Endothelial cell of umbilical vein (primary cell): ENCODE measurements around the gene SLC5A3. TPM values are rescaled to one million over a fixed set of nuclear protein-coding genes. Genes with fewer than 3 reads are reported as not detected.

Experiments used
- BruUV-seq: library from RNA; stranded (reverse); fragments of 400-500 nt; replicated peaks from 2 replicates; lab custom pipeline; 2021; lab: Mats Ljungman, UMichigan
- CTCF ChIA-PET: fragments of 300-600, 350-600 bp; sonication (Branson Sonifier 250); formaldehyde crosslinking; loops from one replicate; lab custom pipeline; 2021; ENCODE audit warnings: antibody characterized with exemption, inconsistent platforms; lab: Charles Lee
- POLR2A ChIA-PET: fragments of 300-600, 350-600 bp; sonication (Branson Sonifier 250); formaldehyde crosslinking; loops from one replicate; lab custom pipeline; 2021; ENCODE audit warnings: antibody characterized with exemption, inconsistent platforms; lab: Charles Lee
- DNase-seq: peaks from one replicate; pipeline ENCODE4 v3.0.0-alpha.2; 2011; ENCODE audit warnings: low read depth, low spot score
- FAIRE-seq: peaks from 2 replicates; lab custom pipeline; 2011; peaks lifted over from hg19 to GRCh38; lab: Jason Lieb, UNC
- H2AFZ ChIP-seq: 2 replicates; pipeline ENCODE4 v1.6.0; 2012; ENCODE audit warnings: low read depth, low read length, control low read depth, inconsistent platforms
- H3K27ac ChIP-seq: 2 replicates; pipeline ENCODE4 v1.5.1; 2011; ENCODE audit warnings: low read depth, mild to moderate bottlenecking, control low read depth, low read length, moderate library complexity; ENCODE audit not compliant: insufficient read depth
- H3K27me3 ChIP-seq, 2 experiments: 2 replicates each; pipeline versions ENCODE4 v1.6.0 to v1.6.1; 2011; ENCODE audit warnings: low read length in 2 of 2, mixed read lengths in 1 of 2; ENCODE audit not compliant: control insufficient read depth in 2 of 2, insufficient read depth in 2 of 2
- H3K36me3 ChIP-seq, 2 experiments: 2 replicates in 1 of 2; 3 replicates in 1 of 2; pipeline ENCODE4 v1.5.1; 2011; ENCODE audit warnings: low read length in 2 of 2, mild to moderate bottlenecking in 1 of 2, moderate library complexity in 1 of 2; ENCODE audit not compliant: control insufficient read depth in 2 of 2, insufficient read depth in 2 of 2; ENCODE audit errors: extremely low read depth in 1 of 2
- H3K4me1 ChIP-seq: 3 replicates; pipeline ENCODE4 v1.5.1; 2011; ENCODE audit warnings: mild to moderate bottlenecking, low read length; ENCODE audit not compliant: control insufficient read depth, insufficient read depth; ENCODE audit errors: extremely low read depth
- H3K4me2 ChIP-seq: 2 replicates; pipeline ENCODE4 v1.6.1; 2011; ENCODE audit warnings: low read length, control low read depth, mixed read lengths; ENCODE audit not compliant: insufficient read depth
- H3K4me3 ChIP-seq, 3 experiments: fragments of 200-600 bp in 1 of 3; sonication (generic), shearing (Covaris generic) in 1 of 3; replicated peaks in 1 of 3; 2 replicates each; pipeline ENCODE4 v1.5.1; 2011 to 2016; ENCODE audit warnings: control low read depth in 3 of 3, low read length in 3 of 3, mild to moderate bottlenecking in 2 of 3, inconsistent platforms in 1 of 3, low read depth in 1 of 3, moderate library complexity in 1 of 3; ENCODE audit not compliant: insufficient read depth in 1 of 3
- H3K79me2 ChIP-seq: 2 replicates; pipeline ENCODE4 v1.6.0; 2012; ENCODE audit warnings: low read length, inconsistent platforms; ENCODE audit not compliant: control insufficient read depth, insufficient read depth
- H3K9ac ChIP-seq: replicated peaks from 2 replicates; pipeline ENCODE3; 2011; ENCODE audit warnings: low read length, control low read depth; ENCODE audit not compliant: insufficient read depth; ENCODE audit errors: extremely low read depth
- H3K9me1 ChIP-seq: replicated peaks from 3 replicates; pipeline ENCODE4 v1.6.0; 2011; ENCODE audit warnings: mild to moderate bottlenecking, low read length; ENCODE audit not compliant: control insufficient read depth, insufficient read depth; ENCODE audit errors: extremely low read depth
- H3K9me3 ChIP-seq: replicated peaks from 2 replicates; pipeline ENCODE4 v1.5.1; 2012; ENCODE audit warnings: low read length, inconsistent platforms; ENCODE audit not compliant: control insufficient read depth, insufficient read depth
- H4K20me1 ChIP-seq: replicated peaks from 2 replicates; pipeline ENCODE3; 2011; ENCODE audit warnings: mild to moderate bottlenecking, low read length; ENCODE audit not compliant: control insufficient read depth, insufficient read depth; ENCODE audit errors: extremely low read depth
- EZH2 ChIP-seq: IDR thresholded peaks from 2 replicates; pipeline ENCODE4 v1.6.1; 2012; ENCODE audit warnings: borderline replicate concordance, low read depth, mild to moderate bottlenecking, moderate library complexity, low read length, inconsistent platforms; ENCODE audit not compliant: severe bottlenecking
- FOS ChIP-seq: IDR thresholded peaks from 2 replicates; pipeline ENCODE4 v1.6.1; 2011; ENCODE audit warnings: mild to moderate bottlenecking, low read length, moderate library complexity, borderline replicate concordance; ENCODE audit not compliant: insufficient read depth
- GATA2 ChIP-seq: IDR thresholded peaks from 2 replicates; pipeline ENCODE4 v1.7.0; 2011; ENCODE audit warnings: low read depth, mild to moderate bottlenecking, moderate library complexity, mixed read lengths, low read length; ENCODE audit not compliant: insufficient read length, insufficient read depth
- JUN ChIP-seq: IDR thresholded peaks from 2 replicates; pipeline ENCODE4 v1.6.1; 2011; ENCODE audit warnings: borderline replicate concordance, low read depth; ENCODE audit not compliant: insufficient read length, insufficient read depth
- MYC ChIP-seq: IDR thresholded peaks from one replicate; pipeline ENCODE4 v1.6.1; 2011; ENCODE audit warnings: mild to moderate bottlenecking, low read depth, low read length
- POLR2A ChIP-seq: IDR thresholded peaks from 2 replicates; pipeline ENCODE4 v1.6.1; 2012; ENCODE audit warnings: low read depth, mild to moderate bottlenecking, control low read depth, low read length
- POLR2AphosphoS5 ChIP-seq: IDR thresholded peaks from 2 replicates; pipeline ENCODE4 v1.6.1; 2012; ENCODE audit warnings: low read depth, mild to moderate bottlenecking, control low read depth, low read length, moderate library complexity; ENCODE audit not compliant: insufficient read depth
- dilution Hi-C: fragments of 300-500 bp; cut with MboI; formaldehyde crosslinking; loops from one replicate; pipeline ENCODE4 v1.15.0; 2019; ENCODE audit warnings: low sequenced_read_pairs; ENCODE audit not compliant: extremely low pct_ligation_motif_present
- intact Hi-C: fragments of 100-400 bp; cut with micrococcal nuclease; formaldehyde crosslinking; loops from one replicate; pipeline ENCODE4 v1.10.0; 2022
- polyA plus RNA-seq, 4 experiments: library from polyadenylated mRNA; depleted of rRNA in 3 of 4; stranded (reverse) in 3 of 4; unstranded in 1 of 4; fragments of >200 nt; gene quantifications; 2 replicates each; pipeline versions ENCODE4 v1.2.1 to v1.2.3, GENCODE V29; 2011 to 2012; ENCODE audit warnings: missing spikeins in 1 of 4
- total RNA-seq: library from RNA; stranded (reverse); gene quantifications from 2 replicates; pipeline ENCODE4 v1.2.3, GENCODE V29; 2021
- TF ChIP-seq, protein P1 (sequence below), 2 donors: IDR thresholded peaks; 1 replicate in 1 of 2; 2 replicates in 1 of 2; pipeline ENCODE4 v1.5.1; 2011; ENCODE audit warnings: low read length in 2 of 2, mild to moderate bottlenecking in 2 of 2, moderate library complexity in 2 of 2, control low read depth in 1 of 2, inconsistent platforms in 1 of 2, low read depth in 1 of 2; ENCODE audit not compliant: insufficient read depth in 1 of 2; ENCODE audit errors: extremely low read depth in 1 of 2
- TF ChIP-seq, protein P2 (sequence below): IDR thresholded peaks from 2 replicates; pipeline ENCODE4 v1.6.1; 2011; ENCODE audit not compliant: insufficient read depth, insufficient read length

The SLC5A3 gene
- total and polyA plus RNA-seq, 2 donors (not counting 3 experiments of a cell fraction or from before 2014, with no cell fraction given) = 1.6 to 8.0 TPM

DNA sequence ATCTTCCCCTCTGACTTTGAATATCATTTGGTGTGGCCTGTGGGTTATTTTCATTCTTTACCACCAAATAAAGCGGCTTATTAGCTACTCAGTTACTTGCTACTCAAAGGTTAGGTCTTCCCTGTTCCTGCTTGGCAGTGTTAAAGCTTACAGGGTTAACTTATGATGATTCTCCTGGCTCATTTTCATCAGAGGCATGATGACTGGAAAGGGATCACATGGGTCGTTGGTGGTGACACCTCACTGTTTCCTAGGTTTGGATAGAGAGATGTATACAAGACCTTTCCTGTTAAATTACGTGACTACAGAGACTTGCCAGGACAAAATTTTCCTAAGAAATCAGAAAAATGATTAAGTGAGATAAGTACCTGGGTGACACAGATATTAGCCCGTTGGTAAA is 27.4 kb downstream of the SLC5A3 start:
- Histone ChIP-seq H3K4me2 (no peak overlapping the region), H3K79me2 (peaks cover 10% of the 10 kb centered on the region), H4K20me1 (no peaks in the 10 kb centered on the region), H3K4me3 (no peak overlapping the region), H3K4me1 (no peaks in the 10 kb centered on the region), H2AFZ (no peak overlapping the region), H3K27me3 (no peaks in the 10 kb centered on the region), H3K9ac (no peak overlapping the region), H3K9me1 (no peaks in the 10 kb centered on the region), H3K36me3 (peaks cover 0 to 3% of the 10 kb centered on the region in 2 experiments), H3K27ac (no peak overlapping the region), H3K9me3 (no peaks in the 10 kb centered on the region)
- TF ChIP-seq MYC = no peak
- TF ChIP-seq, protein P1, sequence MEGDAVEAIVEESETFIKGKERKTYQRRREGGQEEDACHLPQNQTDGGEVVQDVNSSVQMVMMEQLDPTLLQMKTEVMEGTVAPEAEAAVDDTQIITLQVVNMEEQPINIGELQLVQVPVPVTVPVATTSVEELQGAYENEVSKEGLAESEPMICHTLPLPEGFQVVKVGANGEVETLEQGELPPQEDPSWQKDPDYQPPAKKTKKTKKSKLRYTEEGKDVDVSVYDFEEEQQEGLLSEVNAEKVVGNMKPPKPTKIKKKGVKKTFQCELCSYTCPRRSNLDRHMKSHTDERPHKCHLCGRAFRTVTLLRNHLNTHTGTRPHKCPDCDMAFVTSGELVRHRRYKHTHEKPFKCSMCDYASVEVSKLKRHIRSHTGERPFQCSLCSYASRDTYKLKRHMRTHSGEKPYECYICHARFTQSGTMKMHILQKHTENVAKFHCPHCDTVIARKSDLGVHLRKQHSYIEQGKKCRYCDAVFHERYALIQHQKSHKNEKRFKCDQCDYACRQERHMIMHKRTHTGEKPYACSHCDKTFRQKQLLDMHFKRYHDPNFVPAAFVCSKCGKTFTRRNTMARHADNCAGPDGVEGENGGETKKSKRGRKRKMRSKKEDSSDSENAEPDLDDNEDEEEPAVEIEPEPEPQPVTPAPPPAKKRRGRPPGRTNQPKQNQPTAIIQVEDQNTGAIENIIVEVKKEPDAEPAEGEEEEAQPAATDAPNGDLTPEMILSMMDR (IDR thresholded peaks at IDR 0.05; ENCODE audit: extremely low read depth in 1 of 2, insufficient read depth in 1 of 2, low read depth in 1 of 2, low read length in 2 of 2) = no peak
- no peak for TF ChIP-seq POLR2AphosphoS5
- no peak for TF ChIP-seq GATA2
- dilution Hi-C loops = no loop called here
- POLR2A ChIA-PET = no interaction called here
- no TSS peak for BruUV-seq
- CTCF ChIA-PET = interaction anchor here (1.0 to 3.8 kb wide), 5 partner anchors 9 to 247 kb away, joined by 3 to 16 read pairs (median 8); no protein-coding TSS in a partner anchor
- DNase-seq (no peak), FAIRE-seq (no peak)
- intact Hi-C loops = no loop called here

DNA sequence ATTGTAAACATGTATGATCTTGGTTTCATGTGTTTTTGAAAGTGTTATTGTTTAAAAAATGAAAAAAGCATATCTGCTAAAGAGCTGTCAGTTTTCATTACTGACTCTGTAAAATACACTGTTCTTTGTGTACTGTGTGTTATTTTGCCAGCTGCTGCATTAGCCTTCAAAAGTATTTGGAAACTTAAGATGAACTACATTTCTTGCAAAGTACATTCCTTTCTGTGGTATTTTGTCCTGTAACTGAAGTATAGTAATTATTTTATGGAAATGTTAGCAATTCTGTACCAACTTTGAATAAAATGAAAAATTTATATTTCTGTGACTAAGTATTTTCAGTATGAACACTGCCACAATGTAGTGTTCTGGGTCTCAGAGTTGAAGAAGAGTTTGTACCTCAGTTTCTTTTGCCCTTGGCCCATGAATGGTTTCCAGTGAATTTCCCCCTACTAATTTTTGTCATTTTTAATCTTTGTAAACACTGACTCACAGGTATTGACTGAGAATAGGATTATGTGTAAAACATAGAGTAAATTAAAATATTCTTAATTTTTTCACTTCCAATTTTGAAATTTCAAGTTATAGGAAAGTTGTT is 32.7 kb downstream of the SLC5A3 start:
- Histone ChIP-seq H3K9me3 (no peaks in the 10 kb centered on the region), H2AFZ (no peak overlapping the region), H3K79me2 (peaks cover 3% of the 10 kb centered on the region), H3K4me3 (no peak overlapping the region), H3K9ac (no peak overlapping the region), H3K4me2 (no peak overlapping the region), H4K20me1 (no peaks in the 10 kb centered on the region), H3K4me1 (no peaks in the 10 kb centered on the region), H3K27ac (no peak overlapping the region), H3K27me3 (no peaks in the 10 kb centered on the region), H3K36me3 (no peaks in the 10 kb centered on the region), H3K9me1 (no peaks in the 10 kb centered on the region)
- TF ChIP-seq, protein P1 (IDR thresholded peaks at IDR 0.05; ENCODE audit: extremely low read depth in 1 of 2, insufficient read depth in 1 of 2, low read depth in 1 of 2, low read length in 2 of 2) = no peak
- no peak for TF ChIP-seq JUN
- no peak for TF ChIP-seq GATA2
- TF ChIP-seq MYC = no peak
- TF ChIP-seq, protein P2, sequence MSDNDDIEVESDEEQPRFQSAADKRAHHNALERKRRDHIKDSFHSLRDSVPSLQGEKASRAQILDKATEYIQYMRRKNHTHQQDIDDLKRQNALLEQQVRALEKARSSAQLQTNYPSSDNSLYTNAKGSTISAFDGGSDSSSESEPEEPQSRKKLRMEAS = no peak
- TF ChIP-seq POLR2A = no peak
- no peak for TF ChIP-seq FOS
- no peak for TF ChIP-seq EZH2
- TF ChIP-seq POLR2AphosphoS5 = no peak
- DNase-seq (no peak), FAIRE-seq (no peak)
- no TSS peak for BruUV-seq
- intact Hi-C loops (no loop called here), dilution Hi-C loops (no loop called here)
- CTCF ChIA-PET = interaction anchor here (1.0 to 2.2 kb wide), 2 partner anchors 25 to 182 kb away, joined by 3 to 6 read pairs; no protein-coding TSS in a partner anchor
- POLR2A ChIA-PET = no interaction called here
